22Rv1 (cell line): ENCODE data around the gene TAF1C.

ENCODE experiments used
- H3K27ac ChIP-seq: fragments of 450-650 bp; 2 replicates; pipeline ENCODE4 v1.5.1; 2017
- CTCF ChIP-seq: fragments of 450-650 bp; IDR thresholded peaks from 2 replicates; pipeline ENCODE4 v1.5.1; 2017; ENCODE audit warnings: mild to moderate bottlenecking
- ZFX ChIP-seq: fragments of 450-650 bp; IDR thresholded peaks from 2 replicates; pipeline ENCODE4 v1.6.1; 2017; ENCODE audit warnings: antibody characterized with exemption, borderline replicate concordance

Gene TAF1C

GRCh38 chr16:84156342-84156784 is 30.5 kb downstream of the TAF1C start:
- TF ChIP-seq CTCF (no peak), ZFX (no peak)
- H3K27ac ChIP-seq: no peak overlapping the region

GRCh38 chr16:84155771-84156170 is 31.1 kb downstream of the TAF1C start:
- no peak overlapping the region for H3K27ac ChIP-seq
- TF ChIP-seq CTCF (no peak), ZFX (no peak)

- no peak overlapping the region for H3K27ac ChIP-seq
- TF ChIP-seq ZFX: no peak
- TF ChIP-seq CTCF: no peak
Observed at GRCh38 chr16:84155226-84155625, 31.6 kb downstream of the TAF1C start.

- no peak overlapping the region for H3K27ac ChIP-seq
- TF ChIP-seq ZFX (no peak), CTCF (no peak)
Observed at GRCh38 chr16:84153660-84154214, 33.1 kb downstream of the TAF1C start.

GRCh38 chr16:84150926-84151325 is 35.9 kb downstream of the TAF1C start:
- no peak overlapping the region for H3K27ac ChIP-seq
- TF ChIP-seq CTCF (no peak), ZFX (no peak)

GRCh38 chr16:84144859-84145639 is 41.8 kb downstream of the TAF1C start, which contains the start of the genes DNAAF1 and HSDL1:
Gene DNAAF1, plus strand, starts transcription at chr16:84145308. Its CDS starts 133 bp downstream, at chr16:84145441.
Gene HSDL1, minus strand, starts transcription at chr16:84145177. Its CDS starts 13,856 bp downstream, at chr16:84131321.
- TF ChIP-seq CTCF (peak; percentile 27), ZFX (no peak)
- H3K27ac ChIP-seq: peak within 1 kb of the TSS; percentile 50
